ENCODE results near the gene TMEM175. TPM values are rescaled to one million over a fixed set of nuclear protein-coding genes. Genes with fewer than 3 reads are reported as not detected.

Gene TMEM175
- total and polyA plus RNA-seq, 2 of the 8 experiments (the other 6 are each of a cell fraction or from before 2014, with no cell fraction given) = 4.9 to 20.7 TPM

DNA sequence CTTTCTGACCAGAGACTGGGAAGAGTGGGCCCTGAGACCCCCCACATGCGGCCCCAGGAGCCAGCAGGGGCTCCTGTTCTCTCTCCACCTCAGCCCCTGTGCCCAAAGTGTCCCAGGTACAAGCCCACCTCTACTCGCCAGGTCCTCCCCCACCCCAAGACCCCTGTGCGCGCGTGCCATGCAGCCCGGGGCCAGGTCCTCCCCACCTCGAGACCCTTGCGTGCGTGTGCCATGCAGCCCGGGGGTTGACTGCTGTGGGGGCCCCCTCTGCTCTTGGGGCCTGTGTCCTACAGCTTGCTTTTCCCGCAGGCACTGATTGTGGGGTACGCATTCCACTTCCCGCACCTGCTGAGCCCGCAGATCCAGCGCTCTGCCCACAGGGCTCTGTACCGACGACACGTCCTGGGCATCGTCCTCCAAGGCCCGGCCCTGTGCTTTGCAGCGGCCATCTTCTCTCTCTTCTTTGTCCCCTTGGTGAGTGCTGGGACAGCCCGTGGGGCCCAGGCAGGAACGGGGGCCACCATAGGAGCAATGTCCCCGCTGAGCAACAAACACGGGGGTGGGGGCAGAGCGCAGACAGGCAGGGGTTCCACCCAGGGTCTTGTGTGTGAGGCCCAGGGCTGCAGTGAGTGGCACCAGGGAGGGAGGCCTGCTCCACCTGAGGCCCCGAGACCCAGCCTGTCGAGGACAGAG lies 20.8 kb downstream of the TMEM175 start (continued):
- TF ChIP-seq, protein P1, sequence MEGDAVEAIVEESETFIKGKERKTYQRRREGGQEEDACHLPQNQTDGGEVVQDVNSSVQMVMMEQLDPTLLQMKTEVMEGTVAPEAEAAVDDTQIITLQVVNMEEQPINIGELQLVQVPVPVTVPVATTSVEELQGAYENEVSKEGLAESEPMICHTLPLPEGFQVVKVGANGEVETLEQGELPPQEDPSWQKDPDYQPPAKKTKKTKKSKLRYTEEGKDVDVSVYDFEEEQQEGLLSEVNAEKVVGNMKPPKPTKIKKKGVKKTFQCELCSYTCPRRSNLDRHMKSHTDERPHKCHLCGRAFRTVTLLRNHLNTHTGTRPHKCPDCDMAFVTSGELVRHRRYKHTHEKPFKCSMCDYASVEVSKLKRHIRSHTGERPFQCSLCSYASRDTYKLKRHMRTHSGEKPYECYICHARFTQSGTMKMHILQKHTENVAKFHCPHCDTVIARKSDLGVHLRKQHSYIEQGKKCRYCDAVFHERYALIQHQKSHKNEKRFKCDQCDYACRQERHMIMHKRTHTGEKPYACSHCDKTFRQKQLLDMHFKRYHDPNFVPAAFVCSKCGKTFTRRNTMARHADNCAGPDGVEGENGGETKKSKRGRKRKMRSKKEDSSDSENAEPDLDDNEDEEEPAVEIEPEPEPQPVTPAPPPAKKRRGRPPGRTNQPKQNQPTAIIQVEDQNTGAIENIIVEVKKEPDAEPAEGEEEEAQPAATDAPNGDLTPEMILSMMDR (IDR thresholded peaks at IDR 0.05; ENCODE audit: control extremely low read depth in 1 of 3, insufficient read depth in 1 of 3, low read depth in 1 of 3, low read length in 3 of 3) = no peak
- TF ChIP-seq TCF12 (IDR thresholded peaks at IDR 0.05; ENCODE audit: low read depth, low read length) = no peak
- no peak for TF ChIP-seq SP2 (IDR thresholded peaks at IDR 0.05; ENCODE audit: low read length)
- TF ChIP-seq BCL11A (IDR thresholded peaks at IDR 0.05; ENCODE audit: low read depth in 2 of 2, low read length in 2 of 2) = no peak
- TF ChIP-seq, protein P2, sequence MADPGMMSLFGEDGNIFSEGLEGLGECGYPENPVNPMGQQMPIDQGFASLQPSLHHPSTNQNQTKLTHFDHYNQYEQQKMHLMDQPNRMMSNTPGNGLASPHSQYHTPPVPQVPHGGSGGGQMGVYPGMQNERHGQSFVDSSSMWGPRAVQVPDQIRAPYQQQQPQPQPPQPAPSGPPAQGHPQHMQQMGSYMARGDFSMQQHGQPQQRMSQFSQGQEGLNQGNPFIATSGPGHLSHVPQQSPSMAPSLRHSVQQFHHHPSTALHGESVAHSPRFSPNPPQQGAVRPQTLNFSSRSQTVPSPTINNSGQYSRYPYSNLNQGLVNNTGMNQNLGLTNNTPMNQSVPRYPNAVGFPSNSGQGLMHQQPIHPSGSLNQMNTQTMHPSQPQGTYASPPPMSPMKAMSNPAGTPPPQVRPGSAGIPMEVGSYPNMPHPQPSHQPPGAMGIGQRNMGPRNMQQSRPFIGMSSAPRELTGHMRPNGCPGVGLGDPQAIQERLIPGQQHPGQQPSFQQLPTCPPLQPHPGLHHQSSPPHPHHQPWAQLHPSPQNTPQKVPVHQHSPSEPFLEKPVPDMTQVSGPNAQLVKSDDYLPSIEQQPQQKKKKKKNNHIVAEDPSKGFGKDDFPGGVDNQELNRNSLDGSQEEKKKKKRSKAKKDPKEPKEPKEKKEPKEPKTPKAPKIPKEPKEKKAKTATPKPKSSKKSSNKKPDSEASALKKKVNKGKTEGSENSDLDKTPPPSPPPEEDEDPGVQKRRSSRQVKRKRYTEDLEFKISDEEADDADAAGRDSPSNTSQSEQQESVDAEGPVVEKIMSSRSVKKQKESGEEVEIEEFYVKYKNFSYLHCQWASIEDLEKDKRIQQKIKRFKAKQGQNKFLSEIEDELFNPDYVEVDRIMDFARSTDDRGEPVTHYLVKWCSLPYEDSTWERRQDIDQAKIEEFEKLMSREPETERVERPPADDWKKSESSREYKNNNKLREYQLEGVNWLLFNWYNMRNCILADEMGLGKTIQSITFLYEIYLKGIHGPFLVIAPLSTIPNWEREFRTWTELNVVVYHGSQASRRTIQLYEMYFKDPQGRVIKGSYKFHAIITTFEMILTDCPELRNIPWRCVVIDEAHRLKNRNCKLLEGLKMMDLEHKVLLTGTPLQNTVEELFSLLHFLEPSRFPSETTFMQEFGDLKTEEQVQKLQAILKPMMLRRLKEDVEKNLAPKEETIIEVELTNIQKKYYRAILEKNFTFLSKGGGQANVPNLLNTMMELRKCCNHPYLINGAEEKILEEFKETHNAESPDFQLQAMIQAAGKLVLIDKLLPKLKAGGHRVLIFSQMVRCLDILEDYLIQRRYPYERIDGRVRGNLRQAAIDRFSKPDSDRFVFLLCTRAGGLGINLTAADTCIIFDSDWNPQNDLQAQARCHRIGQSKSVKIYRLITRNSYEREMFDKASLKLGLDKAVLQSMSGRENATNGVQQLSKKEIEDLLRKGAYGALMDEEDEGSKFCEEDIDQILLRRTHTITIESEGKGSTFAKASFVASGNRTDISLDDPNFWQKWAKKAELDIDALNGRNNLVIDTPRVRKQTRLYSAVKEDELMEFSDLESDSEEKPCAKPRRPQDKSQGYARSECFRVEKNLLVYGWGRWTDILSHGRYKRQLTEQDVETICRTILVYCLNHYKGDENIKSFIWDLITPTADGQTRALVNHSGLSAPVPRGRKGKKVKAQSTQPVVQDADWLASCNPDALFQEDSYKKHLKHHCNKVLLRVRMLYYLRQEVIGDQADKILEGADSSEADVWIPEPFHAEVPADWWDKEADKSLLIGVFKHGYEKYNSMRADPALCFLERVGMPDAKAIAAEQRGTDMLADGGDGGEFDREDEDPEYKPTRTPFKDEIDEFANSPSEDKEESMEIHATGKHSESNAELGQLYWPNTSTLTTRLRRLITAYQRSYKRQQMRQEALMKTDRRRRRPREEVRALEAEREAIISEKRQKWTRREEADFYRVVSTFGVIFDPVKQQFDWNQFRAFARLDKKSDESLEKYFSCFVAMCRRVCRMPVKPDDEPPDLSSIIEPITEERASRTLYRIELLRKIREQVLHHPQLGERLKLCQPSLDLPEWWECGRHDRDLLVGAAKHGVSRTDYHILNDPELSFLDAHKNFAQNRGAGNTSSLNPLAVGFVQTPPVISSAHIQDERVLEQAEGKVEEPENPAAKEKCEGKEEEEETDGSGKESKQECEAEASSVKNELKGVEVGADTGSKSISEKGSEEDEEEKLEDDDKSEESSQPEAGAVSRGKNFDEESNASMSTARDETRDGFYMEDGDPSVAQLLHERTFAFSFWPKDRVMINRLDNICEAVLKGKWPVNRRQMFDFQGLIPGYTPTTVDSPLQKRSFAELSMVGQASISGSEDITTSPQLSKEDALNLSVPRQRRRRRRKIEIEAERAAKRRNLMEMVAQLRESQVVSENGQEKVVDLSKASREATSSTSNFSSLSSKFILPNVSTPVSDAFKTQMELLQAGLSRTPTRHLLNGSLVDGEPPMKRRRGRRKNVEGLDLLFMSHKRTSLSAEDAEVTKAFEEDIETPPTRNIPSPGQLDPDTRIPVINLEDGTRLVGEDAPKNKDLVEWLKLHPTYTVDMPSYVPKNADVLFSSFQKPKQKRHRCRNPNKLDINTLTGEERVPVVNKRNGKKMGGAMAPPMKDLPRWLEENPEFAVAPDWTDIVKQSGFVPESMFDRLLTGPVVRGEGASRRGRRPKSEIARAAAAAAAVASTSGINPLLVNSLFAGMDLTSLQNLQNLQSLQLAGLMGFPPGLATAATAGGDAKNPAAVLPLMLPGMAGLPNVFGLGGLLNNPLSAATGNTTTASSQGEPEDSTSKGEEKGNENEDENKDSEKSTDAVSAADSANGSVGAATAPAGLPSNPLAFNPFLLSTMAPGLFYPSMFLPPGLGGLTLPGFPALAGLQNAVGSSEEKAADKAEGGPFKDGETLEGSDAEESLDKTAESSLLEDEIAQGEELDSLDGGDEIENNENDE (IDR thresholded peaks at IDR 0.05; ENCODE audit: insufficient replicate concordance, low read length) = no peak
- TF ChIP-seq, protein P3, sequence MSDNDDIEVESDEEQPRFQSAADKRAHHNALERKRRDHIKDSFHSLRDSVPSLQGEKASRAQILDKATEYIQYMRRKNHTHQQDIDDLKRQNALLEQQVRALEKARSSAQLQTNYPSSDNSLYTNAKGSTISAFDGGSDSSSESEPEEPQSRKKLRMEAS (IDR thresholded peaks at IDR 0.05) = no peak
- TF ChIP-seq CREB1 (IDR thresholded peaks at IDR 0.05) = no peak
- TF ChIP-seq CEBPB (IDR thresholded peaks at IDR 0.05; ENCODE audit: low read depth, low read length) = no peak
